ENCODE data around the gene PCNX3.

The PCNX3 gene

DNA sequence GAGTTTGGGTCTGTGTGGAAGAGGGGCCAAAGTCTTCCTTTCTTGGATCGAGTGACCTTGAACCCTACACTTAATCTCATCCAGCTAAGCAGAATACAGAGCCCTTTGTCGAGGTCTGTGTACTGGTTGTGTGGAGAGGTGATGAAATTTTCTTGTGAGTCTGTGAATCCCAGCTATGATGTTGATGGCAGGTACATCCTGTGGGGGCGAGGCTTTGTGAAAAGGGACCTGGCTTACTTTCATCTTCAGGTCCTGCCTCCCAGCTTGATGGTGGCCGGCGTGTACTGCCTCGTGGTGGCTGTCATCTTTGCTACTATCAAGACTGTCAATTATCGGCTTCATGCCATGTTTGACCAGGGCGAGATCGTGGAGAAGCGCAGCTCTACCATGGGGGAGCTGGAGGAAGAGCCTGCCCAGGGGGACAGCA, 1.0 kb downstream of the PCNX3 start:
- no peak for TF ChIP-seq CTCF (IDR thresholded peaks at IDR 0.05; ENCODE audit: low read depth, low read length, missing control alignments)
- peak overlapping the region; percentile 91 for H3K4me3 ChIP-seq (ENCODE audit: low read depth, low read length)
- no peak for DNase-seq (ENCODE audit: low read depth)

- no peak for DNase-seq (ENCODE audit: low read depth)
- TF ChIP-seq CTCF (IDR thresholded peaks at IDR 0.05; ENCODE audit: low read depth, low read length, missing control alignments): no peak
- peak overlapping the region; percentile 91 for H3K4me3 ChIP-seq (ENCODE audit: low read depth, low read length)
Observed at GRCh38 chr11:65617136-65617850, 1.7 kb downstream of the PCNX3 start.

GRCh38 chr11:65617990-65618751, 2.6 kb downstream of the PCNX3 start:
- no peak for TF ChIP-seq CTCF (IDR thresholded peaks at IDR 0.05; ENCODE audit: low read depth, low read length, missing control alignments)
- H3K4me3 ChIP-seq (ENCODE audit: low read depth, low read length): no peak overlapping the region

GRCh38 chr11:65618763-65619162, 3.2 kb downstream of the PCNX3 start:
- DNase-seq (ENCODE audit: low read depth): no peak
- H3K4me3 ChIP-seq (ENCODE audit: low read depth, low read length): no peak overlapping the region
- TF ChIP-seq CTCF (IDR thresholded peaks at IDR 0.05; ENCODE audit: low read depth, low read length, missing control alignments): no peak

More at GRCh38 chr11:65617990-65618751, 2.6 kb downstream of the PCNX3 start:
- no peak for DNase-seq (ENCODE audit: low read depth)

- no peak overlapping the region for H3K4me3 ChIP-seq (ENCODE audit: low read depth, low read length)
- no peak for DNase-seq (ENCODE audit: low read depth)
- TF ChIP-seq CTCF (IDR thresholded peaks at IDR 0.05; ENCODE audit: low read depth, low read length, missing control alignments): no peak
Observed at GRCh38 chr11:65619281-65619928, 3.8 kb downstream of the PCNX3 start.

- no peak for TF ChIP-seq CTCF (IDR thresholded peaks at IDR 0.05; ENCODE audit: low read depth, low read length, missing control alignments)
- H3K4me3 ChIP-seq (ENCODE audit: low read depth, low read length): no peak overlapping the region
- no peak for DNase-seq (ENCODE audit: low read depth)
Observed at GRCh38 chr11:65620666-65621065, 5.1 kb downstream of the PCNX3 start.

Measured in GM12864 (cell line).